Endothelial cell of umbilical vein (primary cell): ENCODE measurements around the gene COL6A2. TPM values are rescaled to one million over a fixed set of nuclear protein-coding genes. Genes with fewer than 3 reads are reported as not detected.

ENCODE experiments used
- BruUV-seq: library from RNA; stranded (reverse); fragments of 400-500 nt; replicated peaks from 2 replicates; lab custom pipeline; 2021; lab: Mats Ljungman, UMichigan
- CTCF ChIA-PET: fragments of 300-600, 350-600 bp; sonication (Branson Sonifier 250); formaldehyde crosslinking; loops from one replicate; lab custom pipeline; 2021; ENCODE audit warnings: antibody characterized with exemption, inconsistent platforms; lab: Charles Lee
- POLR2A ChIA-PET: fragments of 300-600, 350-600 bp; sonication (Branson Sonifier 250); formaldehyde crosslinking; loops from one replicate; lab custom pipeline; 2021; ENCODE audit warnings: antibody characterized with exemption, inconsistent platforms; lab: Charles Lee
- DNase-seq: peaks from one replicate; pipeline ENCODE4 v3.0.0-alpha.2; 2011; ENCODE audit warnings: low read depth, low spot score
- FAIRE-seq: peaks from 2 replicates; lab custom pipeline; 2011; peaks lifted over from hg19 to GRCh38; lab: Jason Lieb, UNC
- H2AFZ ChIP-seq: 2 replicates; pipeline ENCODE4 v1.6.0; 2012; ENCODE audit warnings: low read depth, low read length, control low read depth, inconsistent platforms
- H3K27ac ChIP-seq: 2 replicates; pipeline ENCODE4 v1.5.1; 2011; ENCODE audit warnings: low read depth, mild to moderate bottlenecking, control low read depth, low read length, moderate library complexity; ENCODE audit not compliant: insufficient read depth
- H3K27me3 ChIP-seq, 2 experiments: 2 replicates each; pipeline versions ENCODE4 v1.6.0 to v1.6.1; 2011; ENCODE audit warnings: low read length in 2 of 2, mixed read lengths in 1 of 2; ENCODE audit not compliant: control insufficient read depth in 2 of 2, insufficient read depth in 2 of 2
- H3K36me3 ChIP-seq, 2 experiments: 2 replicates in 1 of 2; 3 replicates in 1 of 2; pipeline ENCODE4 v1.5.1; 2011; ENCODE audit warnings: low read length in 2 of 2, mild to moderate bottlenecking in 1 of 2, moderate library complexity in 1 of 2; ENCODE audit not compliant: control insufficient read depth in 2 of 2, insufficient read depth in 2 of 2; ENCODE audit errors: extremely low read depth in 1 of 2
- H3K4me1 ChIP-seq: 3 replicates; pipeline ENCODE4 v1.5.1; 2011; ENCODE audit warnings: mild to moderate bottlenecking, low read length; ENCODE audit not compliant: control insufficient read depth, insufficient read depth; ENCODE audit errors: extremely low read depth
- H3K4me2 ChIP-seq: 2 replicates; pipeline ENCODE4 v1.6.1; 2011; ENCODE audit warnings: low read length, control low read depth, mixed read lengths; ENCODE audit not compliant: insufficient read depth
- H3K4me3 ChIP-seq, 3 experiments: fragments of 200-600 bp in 1 of 3; sonication (generic), shearing (Covaris generic) in 1 of 3; replicated peaks in 1 of 3; 2 replicates each; pipeline ENCODE4 v1.5.1; 2011 to 2016; ENCODE audit warnings: control low read depth in 3 of 3, low read length in 3 of 3, mild to moderate bottlenecking in 2 of 3, inconsistent platforms in 1 of 3, low read depth in 1 of 3, moderate library complexity in 1 of 3; ENCODE audit not compliant: insufficient read depth in 1 of 3
- H3K79me2 ChIP-seq: 2 replicates; pipeline ENCODE4 v1.6.0; 2012; ENCODE audit warnings: low read length, inconsistent platforms; ENCODE audit not compliant: control insufficient read depth, insufficient read depth
- H3K9ac ChIP-seq: replicated peaks from 2 replicates; pipeline ENCODE3; 2011; ENCODE audit warnings: low read length, control low read depth; ENCODE audit not compliant: insufficient read depth; ENCODE audit errors: extremely low read depth
- H3K9me1 ChIP-seq: replicated peaks from 3 replicates; pipeline ENCODE4 v1.6.0; 2011; ENCODE audit warnings: mild to moderate bottlenecking, low read length; ENCODE audit not compliant: control insufficient read depth, insufficient read depth; ENCODE audit errors: extremely low read depth
- H3K9me3 ChIP-seq: replicated peaks from 2 replicates; pipeline ENCODE4 v1.5.1; 2012; ENCODE audit warnings: low read length, inconsistent platforms; ENCODE audit not compliant: control insufficient read depth, insufficient read depth
- H4K20me1 ChIP-seq: replicated peaks from 2 replicates; pipeline ENCODE3; 2011; ENCODE audit warnings: mild to moderate bottlenecking, low read length; ENCODE audit not compliant: control insufficient read depth, insufficient read depth; ENCODE audit errors: extremely low read depth
- EZH2 ChIP-seq: IDR thresholded peaks from 2 replicates; pipeline ENCODE4 v1.6.1; 2012; ENCODE audit warnings: borderline replicate concordance, low read depth, mild to moderate bottlenecking, moderate library complexity, low read length, inconsistent platforms; ENCODE audit not compliant: severe bottlenecking
- FOS ChIP-seq: IDR thresholded peaks from 2 replicates; pipeline ENCODE4 v1.6.1; 2011; ENCODE audit warnings: mild to moderate bottlenecking, low read length, moderate library complexity, borderline replicate concordance; ENCODE audit not compliant: insufficient read depth
- GATA2 ChIP-seq: IDR thresholded peaks from 2 replicates; pipeline ENCODE4 v1.7.0; 2011; ENCODE audit warnings: low read depth, mild to moderate bottlenecking, moderate library complexity, mixed read lengths, low read length; ENCODE audit not compliant: insufficient read length, insufficient read depth
- JUN ChIP-seq: IDR thresholded peaks from 2 replicates; pipeline ENCODE4 v1.6.1; 2011; ENCODE audit warnings: borderline replicate concordance, low read depth; ENCODE audit not compliant: insufficient read length, insufficient read depth
- MYC ChIP-seq: IDR thresholded peaks from one replicate; pipeline ENCODE4 v1.6.1; 2011; ENCODE audit warnings: mild to moderate bottlenecking, low read depth, low read length
- POLR2A ChIP-seq: IDR thresholded peaks from 2 replicates; pipeline ENCODE4 v1.6.1; 2012; ENCODE audit warnings: low read depth, mild to moderate bottlenecking, control low read depth, low read length
- POLR2AphosphoS5 ChIP-seq: IDR thresholded peaks from 2 replicates; pipeline ENCODE4 v1.6.1; 2012; ENCODE audit warnings: low read depth, mild to moderate bottlenecking, control low read depth, low read length, moderate library complexity; ENCODE audit not compliant: insufficient read depth
- dilution Hi-C: fragments of 300-500 bp; cut with MboI; formaldehyde crosslinking; loops from one replicate; pipeline ENCODE4 v1.15.0; 2019; ENCODE audit warnings: low sequenced_read_pairs; ENCODE audit not compliant: extremely low pct_ligation_motif_present
- intact Hi-C: fragments of 100-400 bp; cut with micrococcal nuclease; formaldehyde crosslinking; loops from one replicate; pipeline ENCODE4 v1.10.0; 2022
- polyA plus RNA-seq, 4 experiments: library from polyadenylated mRNA; depleted of rRNA in 3 of 4; stranded (reverse) in 3 of 4; unstranded in 1 of 4; fragments of >200 nt; gene quantifications; 2 replicates each; pipeline versions ENCODE4 v1.2.1 to v1.2.3, GENCODE V29; 2011 to 2012; ENCODE audit warnings: missing spikeins in 1 of 4
- total RNA-seq: library from RNA; stranded (reverse); gene quantifications from 2 replicates; pipeline ENCODE4 v1.2.3, GENCODE V29; 2021
- TF ChIP-seq, protein P1 (sequence below), 2 donors: IDR thresholded peaks; 1 replicate in 1 of 2; 2 replicates in 1 of 2; pipeline ENCODE4 v1.5.1; 2011; ENCODE audit warnings: low read length in 2 of 2, mild to moderate bottlenecking in 2 of 2, moderate library complexity in 2 of 2, control low read depth in 1 of 2, inconsistent platforms in 1 of 2, low read depth in 1 of 2; ENCODE audit not compliant: insufficient read depth in 1 of 2; ENCODE audit errors: extremely low read depth in 1 of 2
- TF ChIP-seq, protein P2 (sequence below): IDR thresholded peaks from 2 replicates; pipeline ENCODE4 v1.6.1; 2011; ENCODE audit not compliant: insufficient read depth, insufficient read length

COL6A2 gene
- total and polyA plus RNA-seq, 2 donors (not counting 3 experiments of a cell fraction or from before 2014, with no cell fraction given) = 3.4 to 6.1 TPM

DNA sequence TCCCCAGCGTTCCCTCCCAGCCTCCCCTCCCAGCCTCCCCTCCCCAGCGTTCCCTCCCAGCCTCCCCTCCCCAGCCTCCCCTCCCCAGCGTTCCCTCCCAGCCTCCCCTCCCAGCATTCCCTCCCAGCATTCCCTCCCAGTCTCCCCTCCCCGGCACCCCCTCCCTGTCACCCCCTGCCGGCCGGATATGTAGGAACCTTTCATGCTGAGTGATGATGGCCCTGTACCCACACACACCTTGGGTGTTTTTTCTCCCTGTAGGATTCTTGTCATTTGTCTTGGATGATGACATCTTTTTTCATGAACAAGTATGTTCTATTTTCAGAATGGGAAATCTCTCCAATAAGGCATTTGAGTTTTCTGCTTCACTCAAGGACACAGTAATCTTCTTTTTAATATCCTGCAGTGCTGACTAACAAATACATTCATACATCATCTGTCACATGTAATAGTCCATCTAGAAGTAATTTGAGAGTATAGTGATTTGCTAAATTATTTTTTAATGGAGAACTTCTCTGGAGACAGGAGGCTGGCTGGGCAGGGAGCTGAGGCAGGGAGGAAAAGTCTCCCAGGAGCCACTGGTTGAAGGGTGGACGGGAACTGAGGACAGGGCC, 38.0 kb downstream of the COL6A2 start:
- TF ChIP-seq, protein P1, sequence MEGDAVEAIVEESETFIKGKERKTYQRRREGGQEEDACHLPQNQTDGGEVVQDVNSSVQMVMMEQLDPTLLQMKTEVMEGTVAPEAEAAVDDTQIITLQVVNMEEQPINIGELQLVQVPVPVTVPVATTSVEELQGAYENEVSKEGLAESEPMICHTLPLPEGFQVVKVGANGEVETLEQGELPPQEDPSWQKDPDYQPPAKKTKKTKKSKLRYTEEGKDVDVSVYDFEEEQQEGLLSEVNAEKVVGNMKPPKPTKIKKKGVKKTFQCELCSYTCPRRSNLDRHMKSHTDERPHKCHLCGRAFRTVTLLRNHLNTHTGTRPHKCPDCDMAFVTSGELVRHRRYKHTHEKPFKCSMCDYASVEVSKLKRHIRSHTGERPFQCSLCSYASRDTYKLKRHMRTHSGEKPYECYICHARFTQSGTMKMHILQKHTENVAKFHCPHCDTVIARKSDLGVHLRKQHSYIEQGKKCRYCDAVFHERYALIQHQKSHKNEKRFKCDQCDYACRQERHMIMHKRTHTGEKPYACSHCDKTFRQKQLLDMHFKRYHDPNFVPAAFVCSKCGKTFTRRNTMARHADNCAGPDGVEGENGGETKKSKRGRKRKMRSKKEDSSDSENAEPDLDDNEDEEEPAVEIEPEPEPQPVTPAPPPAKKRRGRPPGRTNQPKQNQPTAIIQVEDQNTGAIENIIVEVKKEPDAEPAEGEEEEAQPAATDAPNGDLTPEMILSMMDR (IDR thresholded peaks at IDR 0.05; ENCODE audit: extremely low read depth in 1 of 2, insufficient read depth in 1 of 2, low read depth in 1 of 2, low read length in 2 of 2) = no peak
- TF ChIP-seq POLR2AphosphoS5 (no peak), MYC (no peak), EZH2 (no peak), JUN (no peak), GATA2 (no peak), POLR2A (no peak), FOS (no peak)
- TF ChIP-seq, protein P2, sequence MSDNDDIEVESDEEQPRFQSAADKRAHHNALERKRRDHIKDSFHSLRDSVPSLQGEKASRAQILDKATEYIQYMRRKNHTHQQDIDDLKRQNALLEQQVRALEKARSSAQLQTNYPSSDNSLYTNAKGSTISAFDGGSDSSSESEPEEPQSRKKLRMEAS = no peak
- Histone ChIP-seq H4K20me1 (no peaks in the 10 kb centered on the region), H3K9me1 (no peaks in the 10 kb centered on the region), H2AFZ (no peak overlapping the region), H3K9ac (no peak overlapping the region), H3K4me2 (no peak overlapping the region), H3K27me3 (peaks cover 0 to 4% of the 10 kb centered on the region in 2 experiments), H3K79me2 (no peaks in the 10 kb centered on the region), H3K4me3 (no peak overlapping the region), H3K9me3 (no peaks in the 10 kb centered on the region), H3K36me3 (no peaks in the 10 kb centered on the region), H3K4me1 (no peaks in the 10 kb centered on the region), H3K27ac (no peak overlapping the region)
- POLR2A ChIA-PET = no interaction called here
- BruUV-seq = no TSS peak
- DNase-seq (no peak), FAIRE-seq (no peak)
- intact Hi-C loops (no loop called here), dilution Hi-C loops (no loop called here)
- CTCF ChIA-PET = no interaction called here
